ENCODE measurements around the gene MEIOC. TPM values are rescaled to one million over a fixed set of nuclear protein-coding genes. Genes with fewer than 3 reads are reported as not detected.
"Not testable (repeated sequence)": the region's sequence is repeated elsewhere in the genome, so short reads cannot be mapped to it uniquely, and the experiment has no call there.

MEIOC gene
- total RNA-seq, 1 donor from 2014 or later: 0.32 TPM

DNA sequence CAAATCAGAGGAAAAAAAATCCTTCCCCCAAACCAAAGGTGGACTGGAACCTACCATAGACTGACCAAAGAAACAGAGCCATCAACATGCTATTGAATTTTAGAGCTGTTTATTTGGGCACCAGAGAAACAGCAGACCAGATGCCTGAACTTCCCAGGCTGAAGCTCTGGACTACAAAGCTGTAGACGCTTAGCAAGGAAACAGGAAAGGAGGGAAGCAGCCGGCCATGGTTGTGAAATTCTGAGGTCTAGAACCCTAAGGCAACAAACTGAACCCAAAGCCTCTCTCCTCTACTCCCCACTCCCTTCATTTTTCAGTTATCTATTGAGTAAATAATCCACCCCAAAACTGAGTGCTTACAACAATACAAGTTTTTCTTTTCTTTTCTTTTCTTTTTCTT is 45.4 kb upstream of the MEIOC start:
- H3K27ac Mint-ChIP-seq (ENCODE audit: unreplicated experiment): peak overlapping the region; percentile 65

DNA sequence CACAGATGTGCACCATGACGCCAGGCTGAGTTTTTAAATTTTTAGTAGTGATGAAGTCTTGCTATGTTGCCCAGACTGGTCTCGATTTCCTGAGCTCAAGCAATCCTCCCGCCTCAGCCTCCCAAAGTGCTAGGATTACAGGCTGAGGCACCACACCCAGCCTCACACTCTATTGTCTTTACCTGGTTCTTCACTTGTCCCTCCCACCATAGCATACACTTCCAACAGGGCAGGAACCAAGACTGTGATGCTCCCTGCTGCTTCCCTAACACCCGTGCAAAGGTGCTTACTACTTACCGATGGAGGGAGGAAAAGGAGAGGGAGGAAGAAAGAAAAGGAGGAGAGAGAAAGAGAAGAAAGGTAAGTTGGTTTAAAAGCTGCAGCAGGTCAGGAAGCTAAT is 41.4 kb upstream of the MEIOC start:
- TF ChIP-seq, protein P1, sequence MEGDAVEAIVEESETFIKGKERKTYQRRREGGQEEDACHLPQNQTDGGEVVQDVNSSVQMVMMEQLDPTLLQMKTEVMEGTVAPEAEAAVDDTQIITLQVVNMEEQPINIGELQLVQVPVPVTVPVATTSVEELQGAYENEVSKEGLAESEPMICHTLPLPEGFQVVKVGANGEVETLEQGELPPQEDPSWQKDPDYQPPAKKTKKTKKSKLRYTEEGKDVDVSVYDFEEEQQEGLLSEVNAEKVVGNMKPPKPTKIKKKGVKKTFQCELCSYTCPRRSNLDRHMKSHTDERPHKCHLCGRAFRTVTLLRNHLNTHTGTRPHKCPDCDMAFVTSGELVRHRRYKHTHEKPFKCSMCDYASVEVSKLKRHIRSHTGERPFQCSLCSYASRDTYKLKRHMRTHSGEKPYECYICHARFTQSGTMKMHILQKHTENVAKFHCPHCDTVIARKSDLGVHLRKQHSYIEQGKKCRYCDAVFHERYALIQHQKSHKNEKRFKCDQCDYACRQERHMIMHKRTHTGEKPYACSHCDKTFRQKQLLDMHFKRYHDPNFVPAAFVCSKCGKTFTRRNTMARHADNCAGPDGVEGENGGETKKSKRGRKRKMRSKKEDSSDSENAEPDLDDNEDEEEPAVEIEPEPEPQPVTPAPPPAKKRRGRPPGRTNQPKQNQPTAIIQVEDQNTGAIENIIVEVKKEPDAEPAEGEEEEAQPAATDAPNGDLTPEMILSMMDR (IDR thresholded peaks at IDR 0.05): no peak
- Mint-ChIP-seq H3K36me3 (ENCODE audit: low read depth) (no peaks in the 10 kb centered on the region), H3K27me3 (ENCODE audit: low read depth) (no peaks in the 10 kb centered on the region), H3K9me3 (ENCODE audit: low read depth) (no peaks in the 10 kb centered on the region), H3K4me1 (ENCODE audit: low read depth) (peaks cover 16% of the 10 kb centered on the region), H3K4me3 (ENCODE audit: unreplicated experiment) (no peak overlapping the region), H3K27ac (ENCODE audit: unreplicated experiment) (no peak overlapping the region)
- DNase-seq (ENCODE audit: low spot score): no peak

More for the DNA sequence above, 45.4 kb upstream of the MEIOC start:
- no peak for DNase-seq (ENCODE audit: low spot score)
- TF ChIP-seq, protein P1 (IDR thresholded peaks at IDR 0.05): no peak
- Mint-ChIP-seq H3K4me1 (ENCODE audit: low read depth) (peaks cover 38% of the 10 kb centered on the region), H3K4me3 (ENCODE audit: unreplicated experiment) (no peak overlapping the region), H3K27me3 (ENCODE audit: low read depth) (no peaks in the 10 kb centered on the region), H3K9me3 (ENCODE audit: low read depth) (no peaks in the 10 kb centered on the region), H3K36me3 (ENCODE audit: low read depth) (no peaks in the 10 kb centered on the region)

DNA sequence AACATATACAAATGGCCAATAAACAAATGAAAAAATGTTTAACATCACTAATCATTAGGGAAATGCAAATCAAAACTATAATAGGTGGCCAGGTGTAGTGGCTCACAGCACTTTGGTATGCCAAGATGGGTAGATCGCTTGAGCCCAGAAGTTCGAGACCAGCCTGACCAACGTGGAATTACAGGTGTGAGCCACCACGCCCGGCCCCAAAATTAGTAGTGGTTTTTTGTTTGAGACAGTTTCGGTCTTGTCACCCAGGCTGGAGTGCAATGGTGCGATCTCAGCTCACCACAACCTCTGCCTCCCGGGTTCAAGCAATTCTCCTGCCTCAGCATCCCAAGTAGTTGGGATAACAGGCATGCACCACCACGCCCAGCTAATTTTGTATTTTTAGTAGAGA is 37.6 kb upstream of the MEIOC start:
- H3K27me3 Mint-ChIP-seq (ENCODE audit: low read depth); H3K27ac Mint-ChIP-seq (ENCODE audit: unreplicated experiment); H3K9me3 Mint-ChIP-seq (ENCODE audit: low read depth); H3K4me1 Mint-ChIP-seq (ENCODE audit: low read depth); H3K4me3 Mint-ChIP-seq (ENCODE audit: unreplicated experiment); H3K36me3 Mint-ChIP-seq (ENCODE audit: low read depth): not testable (repeated sequence)
- peak; percentile 24 for DNase-seq (ENCODE audit: low spot score)

DNA sequence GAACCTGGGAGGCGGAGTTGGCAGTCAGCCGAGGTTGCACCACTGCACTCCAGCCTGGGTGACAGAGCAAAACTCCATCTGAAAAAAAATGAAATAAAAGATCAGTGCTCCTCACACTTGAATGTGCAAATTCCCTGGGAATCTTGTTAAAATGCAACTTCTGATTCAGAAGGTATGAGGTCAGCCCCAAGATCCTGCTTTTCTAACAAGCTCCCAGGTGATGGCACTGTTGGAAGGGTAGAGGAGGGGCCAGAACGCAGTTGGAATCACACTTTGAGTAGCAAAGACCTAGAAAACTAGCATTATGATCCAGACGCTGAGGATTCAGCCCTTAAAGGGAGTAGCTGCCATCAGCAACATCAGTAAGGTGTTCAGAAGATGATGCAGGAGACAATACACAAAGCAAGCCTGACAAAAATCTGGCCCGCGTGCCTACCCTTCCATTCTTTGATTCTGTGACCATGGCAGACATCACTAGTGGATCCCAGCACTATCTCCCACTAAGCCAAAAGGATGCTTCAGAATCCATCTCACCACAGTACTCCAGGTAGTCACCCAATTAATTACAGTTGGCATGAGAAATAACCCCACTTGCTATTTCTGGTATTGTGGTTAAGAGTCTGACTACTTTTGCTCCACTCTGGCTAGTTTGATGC is 33.1 kb upstream of the MEIOC start:
- H3K27me3 Mint-ChIP-seq (ENCODE audit: low read depth): no peaks in the 10 kb centered on the region
- H3K4me3 Mint-ChIP-seq (ENCODE audit: unreplicated experiment): no peak overlapping the region
- DNase-seq (ENCODE audit: low spot score): no peak
- H3K27ac Mint-ChIP-seq (ENCODE audit: unreplicated experiment): no peak overlapping the region
- H3K36me3 Mint-ChIP-seq (ENCODE audit: low read depth): no peaks in the 10 kb centered on the region
- no peaks in the 10 kb centered on the region for H3K4me1 Mint-ChIP-seq (ENCODE audit: low read depth)
- H3K9me3 Mint-ChIP-seq (ENCODE audit: low read depth): no peaks in the 10 kb centered on the region
- TF ChIP-seq, protein P1 (IDR thresholded peaks at IDR 0.05): peak; percentile 24

DNA sequence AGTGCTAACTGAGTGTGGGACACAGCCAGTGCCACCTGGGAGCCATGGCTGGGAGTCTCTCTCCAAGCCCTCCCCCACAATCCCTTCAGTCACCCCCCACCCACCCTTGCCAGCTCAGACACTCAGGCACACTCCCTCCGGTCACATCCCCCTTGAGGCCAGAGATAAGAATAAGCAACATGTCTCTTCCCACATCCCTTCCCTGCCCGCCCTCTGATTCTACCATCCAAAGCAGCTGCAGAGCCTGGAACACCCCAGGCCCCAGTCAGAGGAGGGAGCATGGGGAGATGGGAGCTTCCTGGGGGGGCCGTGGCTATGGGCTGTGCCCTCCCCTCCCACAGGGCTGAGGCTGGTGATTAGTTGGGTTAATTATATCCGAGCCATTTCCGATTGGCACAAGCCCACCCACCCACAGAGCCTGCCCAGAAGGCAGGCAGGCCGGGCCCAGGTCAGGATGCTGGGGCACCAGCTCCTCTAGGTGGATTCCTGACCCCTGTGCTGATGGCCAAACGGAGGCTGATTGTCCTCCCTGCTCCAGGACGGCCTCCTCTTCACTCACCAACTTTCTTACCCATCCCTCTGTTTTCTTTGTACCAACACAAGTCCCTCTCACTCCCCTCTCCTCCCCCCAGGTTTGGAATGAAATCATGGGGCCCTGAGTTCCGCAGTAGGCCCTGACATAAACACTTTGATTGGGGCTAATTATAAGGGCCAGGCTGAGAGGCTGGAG is 28.6 kb upstream of the MEIOC start:
- no peak for DNase-seq (ENCODE audit: low spot score)
- no peaks in the 10 kb centered on the region for H3K9me3 Mint-ChIP-seq (ENCODE audit: low read depth)
- H3K27ac Mint-ChIP-seq (ENCODE audit: unreplicated experiment): no peak overlapping the region
- peaks cover 5% of the 10 kb centered on the region for H3K4me1 Mint-ChIP-seq (ENCODE audit: low read depth)
- H3K36me3 Mint-ChIP-seq (ENCODE audit: low read depth): no peaks in the 10 kb centered on the region
- no peaks in the 10 kb centered on the region for H3K27me3 Mint-ChIP-seq (ENCODE audit: low read depth)
- H3K4me3 Mint-ChIP-seq (ENCODE audit: unreplicated experiment): no peak overlapping the region
- TF ChIP-seq, protein P1 (IDR thresholded peaks at IDR 0.05): no peak
